Measurements from ENCODE around the gene TMEM72.

TMEM72 gene

DNA sequence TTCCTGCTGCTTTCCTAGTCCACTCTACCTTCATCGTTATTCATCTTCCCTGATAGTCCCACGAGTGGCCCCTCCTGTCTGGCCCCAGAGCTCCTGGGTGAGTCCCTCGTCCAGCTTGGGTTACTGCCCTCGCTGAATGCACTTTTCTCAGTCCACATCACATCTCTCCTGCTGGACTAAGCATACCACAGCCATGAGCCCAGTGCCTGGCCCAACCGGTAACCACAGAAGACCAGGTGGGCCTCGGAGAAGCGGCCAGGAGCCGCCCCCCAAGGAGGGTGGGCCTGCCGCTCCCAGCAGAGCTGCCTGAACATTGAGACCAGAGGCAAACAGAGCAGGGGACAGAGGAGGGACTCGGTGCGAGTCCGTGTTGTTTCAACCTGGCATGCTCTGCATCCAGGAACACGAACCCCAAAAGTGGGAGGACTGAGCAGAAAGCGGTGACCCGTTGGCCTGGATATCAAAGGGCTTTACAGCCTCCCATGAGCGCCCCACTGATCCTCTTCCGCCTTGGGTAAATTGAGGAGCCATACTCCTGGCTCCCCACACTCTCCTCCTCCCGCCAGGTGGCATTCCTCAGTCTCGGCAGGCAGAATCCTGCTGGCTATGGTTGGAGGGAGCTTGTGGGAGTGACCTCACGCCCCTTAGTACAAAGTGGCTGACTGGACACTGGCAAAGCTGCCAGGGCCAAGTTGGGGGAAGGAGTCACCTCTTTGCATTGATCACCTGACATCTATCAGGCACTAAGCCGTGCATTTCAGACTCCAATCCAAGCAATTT, 13.3 kb downstream of the TMEM72 start:
- H3K4me2 ChIP-seq (ENCODE audit: low read depth, low read length, poor library complexity, severe bottlenecking) = no peak overlapping the region
- no peak overlapping the region for H3K9ac ChIP-seq (ENCODE audit: low read depth, low read length, poor library complexity, severe bottlenecking)
- no peaks in the 10 kb centered on the region for H4K20me1 ChIP-seq (ENCODE audit: insufficient read depth, low read length, poor library complexity, severe bottlenecking)
- H3K4me1 ChIP-seq (ENCODE audit: insufficient read depth, low read length, poor library complexity, severe bottlenecking) = peaks cover 5% of the 10 kb centered on the region
- no peaks in the 10 kb centered on the region for H3K9me2 ChIP-seq (replicated peaks; ENCODE audit: low read depth, low read length)
- H3K79me2 ChIP-seq (ENCODE audit: insufficient read depth, low read length) = no peaks in the 10 kb centered on the region
- peak overlapping the region; percentile 3; the same call in 1 of the 2 replicates for H2AFZ ChIP-seq (ENCODE audit: low read length)
- H3K9me3 ChIP-seq (ENCODE audit: insufficient read depth, low read depth, low read length) = no peaks in the 10 kb centered on the region
- TF ChIP-seq EZH2phosphoT487 (IDR thresholded peaks at IDR 0.05; ENCODE audit: borderline replicate concordance) = no peak
- no peaks in the 10 kb centered on the region for H3K27me3 ChIP-seq (ENCODE audit: insufficient read depth, low read length, poor library complexity, severe bottlenecking)
- H3F3A ChIP-seq (ENCODE audit: low read depth) = no peaks in the 10 kb centered on the region
- no peaks in the 10 kb centered on the region for H3K36me3 ChIP-seq (ENCODE audit: insufficient read depth, low read length)
- H3K4me3 ChIP-seq (ENCODE audit: low read length, poor library complexity, severe bottlenecking) = no peak overlapping the region

DNA sequence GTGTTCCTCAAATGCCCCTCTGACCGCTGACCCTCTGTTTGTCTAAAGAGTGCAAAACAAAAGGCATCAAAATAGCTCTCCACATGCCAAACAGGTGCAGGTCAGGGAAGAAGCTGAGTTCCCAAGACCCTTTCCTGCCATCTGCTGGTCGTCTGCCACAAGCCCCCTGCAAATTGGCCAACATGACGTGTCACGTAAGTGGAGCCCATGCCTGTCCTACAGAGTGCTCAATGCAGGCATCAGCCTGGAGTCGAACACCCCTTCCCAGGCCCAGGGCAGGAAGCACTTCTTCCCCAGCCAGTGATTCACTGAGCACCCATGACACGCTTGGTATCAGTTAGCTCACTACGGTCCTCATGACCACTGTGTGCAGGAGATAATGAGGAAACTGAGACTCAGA, 14.1 kb downstream of the TMEM72 start:
- Histone ChIP-seq H3K4me1 (ENCODE audit: insufficient read depth, low read length, poor library complexity, severe bottlenecking) (peaks cover 5% of the 10 kb centered on the region), H3K9me2 (replicated peaks; ENCODE audit: low read depth, low read length) (no peaks in the 10 kb centered on the region), H3K36me3 (ENCODE audit: insufficient read depth, low read length) (no peaks in the 10 kb centered on the region), H3K9ac (ENCODE audit: low read depth, low read length, poor library complexity, severe bottlenecking) (no peak overlapping the region), H3K4me2 (ENCODE audit: low read depth, low read length, poor library complexity, severe bottlenecking) (no peak overlapping the region), H3K27me3 (ENCODE audit: insufficient read depth, low read length, poor library complexity, severe bottlenecking) (no peaks in the 10 kb centered on the region), H3K79me2 (ENCODE audit: insufficient read depth, low read length) (no peaks in the 10 kb centered on the region), H2AFZ (ENCODE audit: low read length) (peak overlapping the region; percentile 3; the same call in 1 of the 2 replicates), H3K4me3 (ENCODE audit: low read length, poor library complexity, severe bottlenecking) (no peak overlapping the region), H4K20me1 (ENCODE audit: insufficient read depth, low read length, poor library complexity, severe bottlenecking) (no peaks in the 10 kb centered on the region), H3K9me3 (ENCODE audit: insufficient read depth, low read depth, low read length) (no peaks in the 10 kb centered on the region), H3F3A (ENCODE audit: low read depth) (no peaks in the 10 kb centered on the region)
- TF ChIP-seq EZH2phosphoT487 (IDR thresholded peaks at IDR 0.05; ENCODE audit: borderline replicate concordance) (no peak), CTCF (conservative IDR thresholded peaks at IDR 0.05; ENCODE audit: low read length) (peak; percentile 91)

GRCh38 chr10:44925811-44926750, 14.9 kb downstream of the TMEM72 start:
- Histone ChIP-seq H3K36me3 (ENCODE audit: insufficient read depth, low read length) (no peaks in the 10 kb centered on the region), H3K4me3 (ENCODE audit: low read length, poor library complexity, severe bottlenecking) (no peak overlapping the region), H3K9ac (ENCODE audit: low read depth, low read length, poor library complexity, severe bottlenecking) (no peak overlapping the region), H3K27me3 (ENCODE audit: insufficient read depth, low read length, poor library complexity, severe bottlenecking) (no peaks in the 10 kb centered on the region), H3K4me2 (ENCODE audit: low read depth, low read length, poor library complexity, severe bottlenecking) (no peak overlapping the region), H2AFZ (ENCODE audit: low read length) (no peak overlapping the region), H3K9me3 (ENCODE audit: insufficient read depth, low read depth, low read length) (no peaks in the 10 kb centered on the region), H4K20me1 (ENCODE audit: insufficient read depth, low read length, poor library complexity, severe bottlenecking) (no peaks in the 10 kb centered on the region), H3F3A (ENCODE audit: low read depth) (no peaks in the 10 kb centered on the region), H3K9me2 (replicated peaks; ENCODE audit: low read depth, low read length) (no peaks in the 10 kb centered on the region), H3K79me2 (ENCODE audit: insufficient read depth, low read length) (no peaks in the 10 kb centered on the region), H3K4me1 (ENCODE audit: insufficient read depth, low read length, poor library complexity, severe bottlenecking) (peaks cover 5% of the 10 kb centered on the region)
- TF ChIP-seq CTCF (conservative IDR thresholded peaks at IDR 0.05; ENCODE audit: low read length) = no peak
- TF ChIP-seq EZH2phosphoT487 (IDR thresholded peaks at IDR 0.05; ENCODE audit: borderline replicate concordance) = no peak
